Limb (tissue), 2 donors: Measurements from ENCODE around the gene HAPLN1.

Experiments used
- DNase-seq, 2 donors: peaks; one replicate each; pipeline ENCODE4 v3.0.0-alpha.2; 2016; ENCODE audit errors: extremely low spot score in 2 of 2

Gene HAPLN1

GRCh38 chr5:83718195-83718825 lies 2.3 kb downstream of the HAPLN1 start:
- peak; percentile 62 to 86 for DNase-seq

DNA sequence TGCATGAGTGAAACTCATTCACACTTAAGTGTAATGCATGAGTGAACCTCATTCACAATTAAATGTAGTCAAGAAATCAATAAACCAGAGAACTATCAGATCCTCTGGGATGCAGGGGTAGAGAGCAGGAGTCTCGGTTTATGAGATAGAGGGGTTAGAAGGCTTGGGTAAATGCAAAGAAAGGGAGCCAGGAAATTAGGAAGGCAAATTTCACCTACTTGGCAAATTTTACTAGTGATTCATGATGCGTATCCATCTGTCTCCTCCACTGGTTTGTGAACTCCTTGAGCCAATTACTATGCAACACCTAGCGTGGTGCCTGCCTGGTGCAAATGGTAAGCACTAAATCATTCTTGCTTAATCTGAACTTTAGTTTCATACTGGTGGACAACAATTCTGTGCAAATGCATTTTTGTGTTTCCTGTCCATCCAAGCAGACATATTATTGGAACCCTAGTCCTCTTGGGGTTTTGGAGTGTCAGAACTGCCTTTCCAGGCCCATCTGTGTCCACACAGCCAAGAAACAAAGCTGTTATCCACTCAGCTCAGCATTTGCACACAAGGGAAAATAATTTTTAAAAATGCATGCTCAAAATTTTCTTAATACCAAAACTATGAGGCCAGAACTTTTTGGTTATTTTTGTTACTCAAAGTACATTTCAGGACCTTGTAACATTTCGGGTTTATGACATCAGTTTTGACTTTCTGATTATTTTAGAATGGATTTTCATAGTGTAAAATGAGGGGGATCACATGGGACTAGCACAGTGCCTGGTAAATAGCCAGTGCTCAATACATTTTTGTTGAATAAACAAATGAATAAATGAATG lies 5.2 kb downstream of the HAPLN1 start:
- DNase-seq, result no peak

GRCh38 chr5:83714810-83715209 lies 5.8 kb downstream of the HAPLN1 start:
- DNase-seq, result no peak

GRCh38 chr5:83711982-83712601 lies 8.6 kb downstream of the HAPLN1 start:
- DNase-seq, result peak in 1 of 2 donors; percentile 44

DNA sequence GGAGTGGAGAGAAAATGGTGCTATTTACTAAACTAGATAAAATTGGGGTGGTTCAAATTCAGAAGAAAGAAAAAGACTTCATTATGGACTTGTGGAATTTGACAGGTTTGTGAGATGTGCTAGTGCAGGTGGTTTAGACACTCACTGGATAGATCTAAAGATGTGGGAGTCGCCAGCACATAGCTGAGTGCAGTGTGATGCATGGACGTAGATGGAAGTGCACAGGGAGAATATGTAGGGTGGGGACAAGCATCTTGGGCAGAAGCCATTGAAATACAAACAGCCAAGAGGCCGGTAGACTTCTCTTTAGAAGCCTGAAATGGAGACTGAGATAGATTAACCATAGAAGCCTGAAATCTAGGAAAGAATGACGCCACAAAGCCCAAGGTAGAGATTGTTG lies 10.7 kb downstream of the HAPLN1 start:
- no peak for DNase-seq

GRCh38 chr5:83708170-83708569 lies 12.5 kb downstream of the HAPLN1 start:
- no peak for DNase-seq

GRCh38 chr5:83703059-83703458 lies 17.6 kb downstream of the HAPLN1 start:
- no peak for DNase-seq

DNA sequence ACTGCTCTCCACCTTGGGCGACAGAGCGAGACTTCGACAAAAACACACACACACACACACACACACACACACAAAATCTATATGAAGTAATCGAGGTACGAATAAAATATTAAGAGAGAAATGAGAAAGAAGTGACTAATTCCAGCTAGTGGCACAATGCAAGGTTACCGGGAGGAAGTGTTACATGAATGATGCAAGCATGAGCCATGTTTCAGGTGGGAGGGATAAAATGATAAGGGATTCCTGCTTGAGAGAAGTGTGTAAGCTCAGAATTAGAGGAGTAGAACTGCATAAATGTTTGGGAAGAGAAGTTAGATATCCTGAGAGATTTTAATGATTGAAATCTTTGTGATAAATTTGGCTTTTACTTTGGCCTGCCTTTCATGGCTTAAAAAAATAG lies 18.8 kb downstream of the HAPLN1 start:
- no peak for DNase-seq

GRCh38 chr5:83689881-83690280 lies 30.8 kb downstream of the HAPLN1 start:
- no peak for DNase-seq

GRCh38 chr5:83688281-83688680 lies 32.4 kb downstream of the HAPLN1 start:
- DNase-seq, result no peak

DNA sequence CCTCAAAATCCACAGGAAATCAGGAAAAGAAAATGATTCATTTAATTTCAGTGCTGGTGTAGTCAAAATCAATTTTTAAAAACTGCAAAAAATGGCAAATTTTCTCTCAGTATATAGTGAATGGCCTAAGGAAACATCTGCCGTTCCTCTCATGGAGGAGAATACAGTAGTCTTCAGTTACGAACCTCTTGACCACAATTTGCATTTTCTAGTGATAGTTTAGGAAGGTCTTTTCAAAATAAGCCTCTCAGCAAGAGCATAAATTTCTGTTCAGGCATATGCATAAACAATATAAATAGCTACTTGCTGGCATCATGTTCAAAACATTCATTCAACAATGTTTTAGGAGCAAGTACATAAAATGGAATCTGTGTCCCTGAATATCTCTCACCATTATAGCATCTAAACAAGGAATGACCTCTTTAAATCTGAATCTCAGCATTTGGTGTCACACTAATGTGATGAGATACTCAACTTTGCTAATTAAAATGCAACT lies 33.5 kb downstream of the HAPLN1 start:
- DNase-seq, result no peak

- no peak for DNase-seq
Observed at GRCh38 chr5:83686251-83686650, 34.4 kb downstream of the HAPLN1 start.

DNA sequence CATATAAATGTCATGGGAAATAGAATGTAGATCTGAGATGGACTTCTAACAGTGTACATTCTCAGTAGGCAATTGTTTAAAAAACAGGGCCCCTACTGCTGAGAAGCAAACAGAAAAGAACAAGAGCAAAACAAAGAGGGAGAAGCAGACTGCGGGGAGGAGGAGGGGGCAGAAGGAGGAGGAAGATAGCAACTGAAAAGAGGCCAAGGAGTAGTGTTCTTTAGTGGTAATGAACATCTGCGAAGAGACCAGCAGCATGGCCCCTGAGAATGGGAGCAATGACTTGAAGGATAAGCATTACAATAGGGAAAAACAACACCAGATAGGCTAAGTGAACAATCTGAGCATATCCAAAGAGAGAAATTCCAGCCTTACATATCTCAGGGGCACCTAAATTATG lies 36.8 kb downstream of the HAPLN1 start:
- DNase-seq, result no peak

GRCh38 chr5:83672646-83673045 lies 48.0 kb downstream of the HAPLN1 start:
- no peak for DNase-seq

- DNase-seq, result no peak
Observed at GRCh38 chr5:83672158-83672557, 48.5 kb downstream of the HAPLN1 start.

DNA sequence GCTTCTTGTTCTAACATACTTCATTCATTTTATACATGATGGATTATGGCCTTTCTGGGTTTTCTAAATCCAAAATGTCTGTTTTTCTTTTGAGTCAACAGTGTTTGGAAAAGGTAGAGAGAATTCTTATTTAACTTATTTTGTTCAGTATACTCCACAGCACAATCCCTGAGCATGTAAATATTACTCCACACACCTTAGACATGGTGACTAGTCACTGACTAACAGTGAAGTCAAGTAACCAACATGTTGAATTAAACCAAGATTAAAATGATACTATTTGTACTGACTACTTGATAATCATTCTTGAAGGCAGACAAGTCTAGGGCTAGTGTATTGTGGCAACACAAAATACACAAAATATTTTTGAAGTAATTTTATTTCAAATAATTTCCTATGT lies 55.0 kb downstream of the HAPLN1 start:
- DNase-seq, result no peak

DNA sequence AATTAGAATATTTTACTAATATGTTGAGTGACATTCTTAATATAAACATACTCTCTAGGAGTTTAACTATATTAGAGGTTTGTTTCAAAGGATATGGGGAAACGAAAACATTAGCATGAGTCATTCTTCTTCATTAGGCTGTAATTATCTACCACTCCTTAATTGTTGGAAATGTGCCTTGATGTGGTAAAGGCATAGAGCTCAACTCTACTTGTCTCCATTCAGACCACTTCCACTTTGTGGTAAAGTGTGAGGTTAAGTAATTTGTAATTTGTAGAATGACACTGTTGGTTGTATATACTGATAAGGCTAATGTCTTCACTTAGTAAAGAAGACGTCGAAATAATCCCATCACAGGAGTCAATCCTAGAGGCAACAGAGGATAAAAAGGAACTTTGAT lies 58.1 kb downstream of the HAPLN1 start:
- DNase-seq, result no peak

GRCh38 chr5:83657807-83658525 lies 62.7 kb downstream of the HAPLN1 start:
- no peak for DNase-seq

- DNase-seq, result no peak
Observed at GRCh38 chr5:83654427-83654994, 66.1 kb downstream of the HAPLN1 start.

DNA sequence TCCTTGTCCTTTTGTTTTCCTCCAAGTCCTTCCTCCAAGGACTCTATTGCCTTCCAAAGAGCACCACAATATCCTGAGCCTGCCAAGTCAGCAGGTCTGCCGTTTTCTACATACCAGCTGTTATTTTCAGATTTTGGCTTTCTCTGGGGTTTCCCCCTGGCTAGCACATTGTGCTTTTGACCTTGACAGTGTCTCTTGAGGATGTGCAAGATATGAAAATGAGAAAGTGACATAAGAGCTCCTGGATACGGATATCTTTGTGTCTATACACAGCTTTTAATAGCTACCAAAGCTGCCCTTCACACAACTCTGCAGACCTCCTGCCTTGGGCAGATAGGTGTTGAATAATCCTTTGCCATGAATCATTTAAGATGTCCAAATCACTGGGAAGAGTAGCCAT lies 67.0 kb downstream of the HAPLN1 start:
- no peak for DNase-seq

DNA sequence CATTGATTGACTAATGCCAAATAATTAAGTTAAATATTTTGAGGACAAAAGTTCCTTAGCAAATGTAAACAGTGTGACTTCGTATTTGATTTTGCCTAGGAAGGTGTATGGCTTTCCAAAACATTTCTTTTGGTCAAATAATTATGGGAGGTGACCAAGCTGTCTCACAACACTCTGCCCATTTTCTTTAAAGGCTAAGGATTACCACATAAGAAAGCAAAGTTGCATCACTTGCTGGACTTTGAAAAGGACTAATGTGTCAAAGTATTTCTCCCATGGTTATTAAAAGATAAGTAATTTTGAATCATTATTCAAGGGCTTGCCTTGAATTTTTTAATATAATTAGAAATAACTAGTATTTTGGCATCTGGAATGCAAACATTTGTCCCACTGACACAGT lies 74.7 kb downstream of the HAPLN1 start:
- no peak for DNase-seq

DNA sequence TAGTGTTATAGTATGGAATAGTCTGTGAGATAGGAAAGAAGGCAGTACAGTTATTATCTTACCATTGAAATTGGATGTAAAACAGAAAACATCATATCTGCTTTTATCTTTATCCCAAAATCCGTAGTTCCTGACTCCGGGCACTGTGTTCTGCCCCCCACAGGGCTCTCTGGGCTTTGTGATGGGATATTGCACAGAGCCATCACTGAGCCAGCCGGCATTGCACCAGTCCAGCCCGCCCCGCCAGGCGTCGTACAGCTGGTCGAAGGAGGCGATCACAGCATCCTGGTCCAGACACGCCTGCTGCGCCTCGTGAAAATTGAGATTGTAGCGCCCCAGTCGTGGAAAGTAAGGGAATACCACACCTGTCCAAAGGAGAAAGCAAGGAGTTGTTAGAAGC lies 76.4 kb downstream of the HAPLN1 start:
- no peak for DNase-seq
